Measurements from ENCODE around the gene PRAC1.

PRAC1 gene

DNA sequence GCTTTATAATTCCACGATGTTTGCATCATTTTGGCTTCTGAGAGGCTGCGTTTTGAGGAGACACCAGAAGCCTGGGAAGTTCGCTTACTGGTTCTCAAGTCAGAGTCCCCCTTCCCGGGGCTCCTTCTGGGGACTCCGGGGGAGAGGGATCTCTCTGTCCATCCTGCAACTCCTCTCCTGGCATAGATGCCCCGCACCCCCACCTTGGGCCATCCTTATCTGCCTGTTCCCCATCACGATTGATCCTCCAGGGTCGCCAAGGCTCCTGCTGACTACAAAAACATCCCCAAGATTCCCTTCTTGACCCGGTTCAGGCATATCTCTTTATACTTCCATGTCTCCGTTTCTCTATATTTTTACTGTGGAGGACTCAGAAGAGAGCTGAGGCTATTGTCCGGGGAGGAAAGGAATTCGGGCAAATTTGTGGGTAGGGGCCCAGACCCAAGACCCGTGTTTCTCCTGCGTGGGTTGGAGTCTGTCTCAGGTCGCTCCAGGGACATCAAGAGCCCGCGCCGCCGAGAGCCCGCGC, 24.7 kb upstream of the PRAC1 start:
- no peak for DNase-seq

DNA sequence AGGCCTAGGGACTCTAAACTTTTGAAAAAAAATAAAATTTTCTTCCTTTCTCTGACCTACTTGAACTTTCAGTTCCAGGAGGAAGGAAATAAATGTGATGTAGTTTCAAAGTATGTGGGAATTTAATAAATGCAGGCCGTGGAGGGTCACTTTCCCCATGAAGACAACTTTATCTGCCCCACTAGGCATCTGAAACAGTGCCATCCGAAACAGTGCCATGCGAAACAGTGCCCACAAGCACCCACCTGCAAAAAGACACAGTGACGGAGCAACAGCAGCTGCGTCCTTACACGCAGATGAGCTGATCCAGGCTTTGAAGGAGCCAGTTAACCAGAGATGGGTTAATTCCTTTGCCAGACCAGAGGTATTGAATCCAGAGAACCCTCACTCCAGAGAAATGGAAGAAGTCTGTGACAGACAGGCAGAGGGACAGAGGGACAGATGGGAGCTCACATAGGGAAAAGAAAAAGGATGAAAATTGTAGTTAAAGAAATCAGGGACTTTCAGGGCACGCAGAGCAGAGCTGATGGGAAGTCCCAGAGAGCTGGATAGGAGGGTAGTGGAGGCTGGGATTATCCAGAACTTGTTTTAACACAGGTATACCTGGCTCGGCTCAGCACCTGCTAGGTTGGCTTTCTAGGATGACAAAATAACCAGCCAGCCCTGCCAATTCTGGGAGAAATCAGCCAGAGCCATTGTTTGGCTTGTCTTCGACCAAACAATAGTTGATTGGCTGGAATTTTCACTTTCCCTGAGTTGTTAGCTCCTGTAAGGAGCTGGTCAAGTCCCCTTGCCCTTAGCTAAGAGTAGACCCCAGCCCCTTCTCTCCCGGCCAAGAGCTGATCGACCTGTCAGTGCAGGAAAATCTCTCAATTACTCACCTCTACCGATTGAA, 23.3 kb upstream of the PRAC1 start:
- no peak for DNase-seq

- no peak for DNase-seq
Observed at GRCh38 chr17:48740537-48740936, 18.2 kb upstream of the PRAC1 start.

DNA sequence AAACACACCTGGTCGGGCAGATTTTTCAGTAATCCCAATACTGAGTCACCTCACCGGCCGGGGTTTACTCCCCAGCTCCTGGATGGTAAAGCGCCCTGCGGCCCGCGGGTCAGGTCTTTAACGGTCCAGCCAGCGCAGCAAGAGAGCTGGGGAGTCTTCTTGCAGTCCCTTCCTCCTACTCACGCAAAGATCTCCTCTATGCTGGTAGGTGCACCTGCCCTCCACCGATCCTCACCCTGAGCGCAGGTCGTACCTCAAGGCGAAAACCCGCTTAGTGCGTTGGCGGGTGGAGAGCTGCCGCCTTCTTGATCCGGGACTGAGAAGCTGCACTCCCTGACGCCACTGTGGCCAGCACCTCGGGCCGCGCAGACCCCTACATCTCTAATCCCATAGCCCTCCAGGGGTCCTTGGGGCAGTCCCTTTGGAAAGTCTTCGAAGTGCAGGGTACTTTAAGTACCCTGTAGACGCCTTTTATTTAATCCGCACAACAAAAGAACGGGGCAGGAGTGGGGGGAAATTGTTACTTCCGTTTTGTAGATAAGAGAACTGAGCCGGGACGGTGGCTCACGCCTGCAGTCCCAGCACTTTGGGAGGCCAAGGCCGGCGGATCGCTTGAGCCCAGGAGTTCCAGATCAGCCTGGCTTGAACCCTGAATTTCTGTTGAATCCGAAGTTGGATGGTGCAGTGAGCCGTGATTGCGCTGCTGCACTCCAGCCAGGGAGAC, 16.6 kb upstream of the PRAC1 start:
- DNase-seq, result no peak

- DNase-seq, result no peak
Observed at GRCh38 chr17:48738424-48738802, 16.1 kb upstream of the PRAC1 start.

GRCh38 chr17:48737330-48738043, 15.2 kb upstream of the PRAC1 start:
- no peak for DNase-seq

DNA sequence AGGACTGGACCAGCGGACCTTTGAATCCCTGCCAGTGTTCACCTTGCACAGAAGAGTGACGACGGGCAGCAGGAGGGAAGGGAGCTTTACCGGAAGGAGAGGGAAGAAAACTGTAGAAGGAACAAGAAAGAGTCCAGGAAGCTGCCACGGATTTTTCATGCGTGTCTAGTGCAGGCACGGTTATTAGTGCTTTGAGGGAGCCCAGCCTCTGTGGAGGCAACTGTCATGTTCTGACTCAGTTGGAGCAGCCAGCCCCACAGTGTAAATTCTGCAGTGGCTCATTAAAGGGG, 12.7 kb upstream of the PRAC1 start:
- DNase-seq, result no peak

- no peak for DNase-seq
Observed at GRCh38 chr17:48734333-48735061, 12.2 kb upstream of the PRAC1 start.

DNA sequence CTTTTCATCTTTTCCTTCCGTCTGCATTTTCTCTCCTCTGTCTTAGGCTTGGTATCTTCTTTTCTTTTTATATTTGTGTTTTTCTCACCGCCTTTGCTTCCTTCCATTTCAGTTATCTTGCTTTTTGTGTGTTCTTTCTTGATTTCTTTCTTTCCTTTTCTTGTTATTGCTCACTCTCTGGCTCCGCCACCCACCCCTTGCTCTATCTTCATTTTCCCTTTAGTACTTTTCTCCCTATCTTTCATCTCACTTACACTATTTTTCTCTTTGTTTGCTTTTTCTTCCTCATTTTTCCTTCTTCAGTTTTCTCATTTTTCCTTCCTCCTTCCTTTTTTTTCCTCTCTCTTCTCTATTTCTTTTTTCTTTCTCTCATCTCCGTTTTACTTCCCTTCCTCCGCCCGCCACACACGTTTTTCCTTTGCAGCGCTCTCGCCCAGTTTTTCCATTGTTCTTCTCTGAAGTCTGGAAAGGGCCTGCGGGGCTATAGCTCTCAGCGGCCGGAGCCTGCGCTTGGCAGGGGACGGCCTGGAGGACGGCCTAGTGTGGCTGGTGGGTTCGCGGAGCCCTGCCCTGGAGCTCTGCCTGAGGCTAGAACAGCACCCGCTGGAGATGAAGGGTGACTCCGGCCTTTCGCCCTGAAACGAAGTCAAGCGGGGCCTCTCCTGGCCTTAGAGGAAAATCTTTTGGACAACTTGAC, 11.5 kb upstream of the PRAC1 start:
- DNase-seq, result no peak

DNA sequence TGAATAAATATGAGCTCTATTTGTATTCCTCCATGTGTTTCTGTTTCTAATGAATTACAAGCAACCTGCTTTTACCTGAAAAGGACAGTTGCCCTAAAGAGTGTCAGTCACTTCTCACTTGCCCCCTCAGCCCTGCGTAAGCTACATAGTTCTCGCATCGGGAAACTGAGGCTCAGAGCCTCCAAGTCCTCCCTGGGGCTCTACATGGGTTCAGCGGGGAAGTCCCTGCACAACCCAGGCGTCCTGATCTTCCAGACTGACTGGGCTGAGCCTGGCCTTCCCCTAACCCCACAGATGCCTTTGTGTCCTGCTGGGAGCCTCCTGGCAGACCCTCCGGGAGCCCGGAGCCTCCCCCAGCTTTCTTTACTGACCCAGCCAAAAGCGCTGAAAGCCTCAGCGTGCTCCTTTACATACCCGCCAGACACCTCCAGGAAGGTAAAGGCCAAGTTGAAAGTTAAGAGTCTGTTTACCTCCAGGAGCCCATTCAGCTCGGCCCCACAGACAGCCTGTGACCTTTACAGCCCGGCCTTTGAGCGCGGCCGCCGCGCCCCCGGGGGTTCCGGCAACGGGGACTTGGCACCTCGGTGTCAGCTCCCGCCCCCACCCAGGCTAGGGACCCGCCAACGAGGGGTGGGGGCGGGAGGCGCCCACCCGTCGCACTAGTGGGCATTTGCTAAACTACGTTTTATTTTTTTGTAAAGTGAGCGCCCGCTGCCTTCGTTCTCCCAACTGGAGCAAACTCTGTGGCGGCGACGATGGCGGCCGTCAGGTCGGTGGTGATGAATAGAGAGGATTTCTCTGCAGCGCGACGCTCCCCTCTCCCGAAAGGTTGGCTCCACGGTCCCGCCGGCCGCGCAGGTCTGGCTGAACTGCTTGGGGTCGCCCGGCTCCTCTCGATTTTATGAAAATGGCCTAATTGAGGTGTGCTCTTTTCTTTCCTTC, 10.6 kb upstream of the PRAC1 start:
- DNase-seq, result no peak

GRCh38 chr17:48731355-48731754, 9.0 kb upstream of the PRAC1 start:
- DNase-seq, result no peak

DNA sequence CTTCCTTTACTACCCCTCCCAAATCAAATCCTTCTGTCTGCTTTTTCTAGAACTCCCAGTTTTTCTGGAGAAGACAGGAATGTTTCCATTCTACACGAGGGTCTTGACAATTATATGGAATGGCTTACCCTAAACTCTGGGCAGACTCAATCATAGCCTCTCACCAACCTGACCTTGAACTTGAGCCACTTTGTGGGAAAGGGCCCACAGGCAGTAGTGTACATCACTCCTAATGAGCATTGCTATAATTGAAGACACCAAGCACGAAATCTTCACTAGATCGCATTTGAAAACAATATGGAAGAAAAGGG, 7.9 kb upstream of the PRAC1 start:
- DNase-seq, result no peak

DNA sequence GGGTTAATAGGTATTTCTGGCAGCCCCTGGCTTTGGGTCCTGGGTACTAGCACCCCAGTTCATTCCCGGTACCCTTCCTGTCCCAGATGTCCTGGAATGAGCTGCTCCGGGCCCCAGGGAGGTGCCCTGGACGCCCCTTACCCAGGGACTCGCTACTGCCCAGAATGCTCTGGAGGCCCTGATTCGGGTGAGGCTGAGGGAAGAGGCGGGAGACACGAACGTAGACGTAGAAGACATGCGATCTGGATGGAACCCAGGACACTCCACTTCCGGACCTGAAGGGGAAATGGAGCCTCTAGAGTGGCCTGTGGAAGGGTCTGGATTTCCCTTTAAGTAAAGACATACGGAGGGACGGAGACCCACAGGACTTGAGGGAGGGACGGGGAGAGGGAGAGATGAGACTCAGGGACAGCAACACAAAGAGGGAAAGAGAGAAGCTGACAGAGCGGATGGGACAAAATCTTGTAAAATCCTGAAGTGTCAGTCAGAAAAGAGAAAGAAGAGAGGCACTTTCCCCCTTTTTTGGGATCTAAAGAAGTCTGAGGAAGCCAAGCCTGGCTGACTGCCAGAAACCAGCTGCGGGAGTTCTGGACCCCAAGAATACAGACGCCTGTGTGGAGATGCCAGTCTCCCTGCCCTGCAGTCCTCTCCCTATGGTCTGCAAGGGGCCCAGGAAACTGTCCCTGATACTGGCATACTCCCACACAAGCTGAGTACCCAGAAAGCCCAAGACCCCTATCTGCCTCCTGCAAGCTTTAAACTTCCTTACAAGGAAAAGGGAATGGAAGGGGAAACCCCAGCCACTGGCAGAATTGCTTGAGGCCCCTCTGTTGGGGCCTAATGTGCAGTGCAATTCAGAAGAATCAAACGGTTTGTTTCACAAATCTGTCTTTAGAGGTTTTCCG, 7.3 kb upstream of the PRAC1 start:
- no peak for DNase-seq

DNA sequence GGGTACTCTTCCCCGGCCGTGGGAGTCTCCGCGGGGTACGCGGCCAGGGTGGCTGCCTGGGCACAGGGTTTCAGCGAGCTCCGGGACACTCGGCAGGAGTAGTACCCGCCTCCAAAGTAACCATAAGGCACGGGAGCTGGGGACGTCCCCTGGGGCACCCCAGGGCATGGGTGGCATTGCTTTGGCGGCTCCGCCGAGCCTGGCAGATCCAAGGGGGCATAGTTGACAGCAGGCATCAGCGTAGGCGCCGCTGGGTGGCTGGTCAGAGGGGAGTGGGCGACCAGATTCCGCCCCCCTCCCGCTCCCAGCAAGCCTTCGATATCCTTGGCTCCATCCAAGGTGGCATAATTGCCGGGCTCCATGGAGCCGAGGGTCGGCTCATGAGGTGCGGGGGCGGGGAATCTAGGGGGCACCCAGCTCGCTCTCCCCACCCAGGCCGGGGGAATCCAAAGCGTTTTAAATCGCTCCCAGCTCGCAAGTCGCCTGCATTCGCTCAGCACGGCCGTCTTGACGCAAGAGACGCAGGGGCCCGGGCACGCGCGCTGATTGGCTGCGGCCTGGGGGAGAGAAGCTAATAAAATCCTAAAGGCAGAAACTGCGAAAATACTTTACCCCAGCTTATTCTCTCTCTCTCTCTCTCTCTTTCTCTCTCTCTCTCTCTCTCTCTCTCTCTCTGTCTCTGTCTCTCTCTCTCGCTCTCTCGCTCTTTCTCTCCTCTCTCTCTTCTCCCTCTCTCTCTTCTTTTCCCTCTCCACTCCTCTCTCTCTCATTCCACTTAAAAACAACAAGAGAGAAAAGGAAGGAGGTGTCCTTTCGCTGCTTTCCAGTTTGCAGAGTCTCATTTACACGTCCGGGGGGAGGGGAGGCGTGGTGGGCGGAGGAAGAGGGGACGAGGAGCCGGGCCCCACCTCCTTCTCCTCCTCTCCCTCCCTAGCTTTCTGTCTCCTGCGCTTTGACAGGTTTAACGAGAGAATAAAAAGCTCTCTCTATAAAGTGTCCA, 6.2 kb upstream of the PRAC1 start, which contains the start of gene HOXB13:
TSS of gene HOXB13 (minus strand) at position 519 of the 1,000 bp plus-strand sequence. CDS start at position 362, 157 bp downstream.
- DNase-seq, result peak; percentile 71

- no peak for DNase-seq
Observed at GRCh38 chr17:48727415-48728175, 5.3 kb upstream of the PRAC1 start.

GRCh38 chr17:48726916-48727286, 4.6 kb upstream of the PRAC1 start:
- no peak for DNase-seq

DNA sequence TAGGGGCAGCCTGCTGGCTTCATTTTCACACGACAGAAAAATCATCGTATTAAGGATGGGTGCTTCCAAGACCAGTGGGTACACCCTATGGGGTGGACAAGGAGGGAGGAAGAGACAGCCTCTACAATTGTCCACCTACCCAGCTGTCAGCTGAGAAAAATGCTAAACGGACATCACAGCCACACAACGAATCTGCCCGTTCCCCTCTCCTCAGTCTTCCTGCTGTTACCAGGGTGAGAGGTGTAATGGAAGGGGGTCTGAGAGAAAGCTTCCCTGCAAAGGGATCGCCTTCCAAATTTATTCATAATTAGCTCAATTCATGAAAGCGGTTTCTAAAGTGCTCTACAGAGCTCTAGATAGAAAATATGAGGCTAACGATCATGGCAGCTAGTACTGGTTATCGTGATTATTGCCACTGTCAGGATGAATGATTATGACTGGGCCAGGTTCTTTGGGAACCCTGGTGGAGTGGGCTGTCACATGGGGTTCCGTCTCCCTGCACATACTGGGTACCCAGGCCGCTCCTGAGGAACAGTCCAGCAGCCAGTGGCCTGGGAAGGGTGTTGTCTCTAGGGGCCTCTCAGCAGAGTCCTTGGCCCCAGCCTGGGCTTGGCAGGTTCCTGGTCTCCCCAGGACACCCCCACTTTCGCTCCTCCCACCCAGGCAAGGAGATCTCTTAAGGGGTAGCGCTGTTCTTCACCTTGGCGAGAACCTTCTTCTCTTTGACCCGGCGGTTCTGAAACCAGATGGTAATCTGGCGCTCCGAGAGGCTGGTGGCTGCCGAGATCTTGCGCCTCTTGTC, 4.0 kb upstream of the PRAC1 start:
- DNase-seq, result no peak

Data from NCI-H774 (cell line).